HUES48 (cell line): ENCODE results near the gene D2HGDH.
"Not testable (repeated sequence)": the region's sequence is repeated elsewhere in the genome, so short reads cannot be mapped to it uniquely, and the experiment has no call there.

ENCODE experiments used
- H3K27ac ChIP-seq: one replicate; pipeline ENCODE4 v1.7.0; 2013; ENCODE audit warnings: low read depth, low read length, inconsistent platforms
- H3K27me3 ChIP-seq: 2 replicates; pipeline ENCODE4 v1.6.1; 2013; ENCODE audit warnings: mild to moderate bottlenecking, low read length; ENCODE audit not compliant: control insufficient read depth, insufficient read depth
- H3K36me3 ChIP-seq: 2 replicates; pipeline ENCODE4 v1.6.1; 2013; ENCODE audit warnings: low read length; ENCODE audit not compliant: control insufficient read depth, insufficient read depth
- H3K4me1 ChIP-seq: 2 replicates; pipeline ENCODE4 v1.6.1; 2013; ENCODE audit warnings: mild to moderate bottlenecking, low read length; ENCODE audit not compliant: control insufficient read depth, insufficient read depth
- H3K4me3 ChIP-seq: 2 replicates; pipeline ENCODE4 v1.5.1; 2013; ENCODE audit warnings: mild to moderate bottlenecking, low read depth, low read length
- H3K9ac ChIP-seq: 2 replicates; pipeline ENCODE4 v1.6.1; 2013; ENCODE audit warnings: mild to moderate bottlenecking, low read depth, low read length, moderate library complexity
- H3K9me3 ChIP-seq: 2 replicates; pipeline ENCODE4 v1.6.1; 2013; ENCODE audit warnings: low read length; ENCODE audit not compliant: control insufficient read depth, insufficient read depth

Gene D2HGDH

GRCh38 chr2:241811952-241812729, 77.7 kb downstream of the D2HGDH start:
- Histone ChIP-seq H3K9ac (no peak overlapping the region), H3K9me3 (no peaks in the 10 kb centered on the region), H3K4me1 (no peaks in the 10 kb centered on the region; the same call in 1 of the 2 replicates), H3K27me3 (no peaks in the 10 kb centered on the region), H3K4me3 (no peak overlapping the region), H3K27ac (no peak overlapping the region), H3K36me3 (no peaks in the 10 kb centered on the region)

- Histone ChIP-seq H3K9me3 (no peaks in the 10 kb centered on the region), H3K9ac (no peak overlapping the region), H3K4me3 (no peak overlapping the region), H3K36me3 (no peaks in the 10 kb centered on the region), H3K4me1 (no peaks in the 10 kb centered on the region; the same call in 1 of the 2 replicates), H3K27me3 (no peaks in the 10 kb centered on the region), H3K27ac (no peak overlapping the region)
Observed at GRCh38 chr2:241812730-241813643, 78.6 kb downstream of the D2HGDH start.

GRCh38 chr2:241813644-241814392, 79.4 kb downstream of the D2HGDH start:
- Histone ChIP-seq H3K4me1 (no peaks in the 10 kb centered on the region; the same call in 1 of the 2 replicates), H3K27ac (no peak overlapping the region), H3K9ac (no peak overlapping the region)

GRCh38 chr2:241814393-241814642, 79.9 kb downstream of the D2HGDH start:
- no peaks in the 10 kb centered on the region; the same call in 1 of the 2 replicates for H3K4me1 ChIP-seq
- no peaks in the 10 kb centered on the region for H3K36me3 ChIP-seq
- no peak overlapping the region for H3K9ac ChIP-seq
- H3K4me3 ChIP-seq, result no peak overlapping the region
- no peaks in the 10 kb centered on the region for H3K9me3 ChIP-seq
- H3K27me3 ChIP-seq, result no peaks in the 10 kb centered on the region
- H3K27ac ChIP-seq, result no peak overlapping the region

More at GRCh38 chr2:241813644-241814392, 79.4 kb downstream of the D2HGDH start:
- no peak overlapping the region for H3K4me3 ChIP-seq
- H3K27me3 ChIP-seq, result no peaks in the 10 kb centered on the region
- no peaks in the 10 kb centered on the region for H3K9me3 ChIP-seq
- no peaks in the 10 kb centered on the region for H3K36me3 ChIP-seq

GRCh38 chr2:241814643-241815476, 80.4 kb downstream of the D2HGDH start:
- Histone ChIP-seq H3K4me1 (no peaks in the 10 kb centered on the region; the same call in 1 of the 2 replicates), H3K36me3 (no peaks in the 10 kb centered on the region), H3K27ac (no peak overlapping the region), H3K4me3 (no peak overlapping the region), H3K9ac (no peak overlapping the region), H3K27me3 (no peaks in the 10 kb centered on the region), H3K9me3 (no peaks in the 10 kb centered on the region)

- Histone ChIP-seq H3K4me3 (no peak overlapping the region), H3K9ac (no peak overlapping the region), H3K36me3 (no peaks in the 10 kb centered on the region), H3K27me3 (no peaks in the 10 kb centered on the region), H3K4me1 (no peaks in the 10 kb centered on the region; the same call in 1 of the 2 replicates), H3K9me3 (no peaks in the 10 kb centered on the region), H3K27ac (no peak overlapping the region)
Observed at GRCh38 chr2:241815477-241816430, 81.3 kb downstream of the D2HGDH start.

GRCh38 chr2:241816431-241817121, 82.1 kb downstream of the D2HGDH start:
- Histone ChIP-seq H3K27ac (no peak overlapping the region), H3K4me3 (no peak overlapping the region), H3K36me3 (no peaks in the 10 kb centered on the region), H3K9ac (no peak overlapping the region), H3K27me3 (no peaks in the 10 kb centered on the region), H3K9me3 (no peaks in the 10 kb centered on the region), H3K4me1 (no peaks in the 10 kb centered on the region; the same call in 1 of the 2 replicates)

- no peaks in the 10 kb centered on the region for H3K27me3 ChIP-seq
Observed at GRCh38 chr2:241817126-241817820, 82.8 kb downstream of the D2HGDH start.

GRCh38 chr2:241817821-241818215, 83.4 kb downstream of the D2HGDH start:
- H3K27ac ChIP-seq, H3K4me1 ChIP-seq, H3K9me3 ChIP-seq, H3K9ac ChIP-seq, H3K36me3 ChIP-seq, H3K4me3 ChIP-seq, H3K27me3 ChIP-seq: not testable (repeated sequence)

More at GRCh38 chr2:241817126-241817820, 82.8 kb downstream of the D2HGDH start:
- Histone ChIP-seq H3K4me1 (no peaks in the 10 kb centered on the region; the same call in 1 of the 2 replicates), H3K9me3 (no peaks in the 10 kb centered on the region), H3K36me3 (no peaks in the 10 kb centered on the region), H3K4me3 (no peak overlapping the region), H3K9ac (no peak overlapping the region), H3K27ac (no peak overlapping the region)
